Panc1 (cell line): ENCODE results near the gene RNASEH2A.

Experiments
- CTCF ChIP-seq: fragments of 450-650 bp; IDR thresholded peaks from 2 replicates; pipeline ENCODE4 v1.5.1; 2017; ENCODE audit warnings: mild to moderate bottlenecking
- POLR2AphosphoS5 ChIP-seq: IDR thresholded peaks from 2 replicates; pipeline ENCODE4 v1.6.1; 2012; ENCODE audit warnings: mild to moderate bottlenecking, low read depth, low read length, moderate library complexity
- REST ChIP-seq, 2 experiments: IDR thresholded peaks; 2 replicates each; pipeline ENCODE4 v1.6.1; 2011 to 2012; ENCODE audit warnings: low read depth in 2 of 2, control low read depth in 1 of 2, low read length in 1 of 2, mild to moderate bottlenecking in 1 of 2, moderate library complexity in 1 of 2; ENCODE audit not compliant: insufficient read depth in 1 of 2
- TCF7L2 ChIP-seq: IDR thresholded peaks from 2 replicates; pipeline ENCODE4 v1.6.1; 2011; ENCODE audit warnings: mild to moderate bottlenecking, low read depth, low read length, inconsistent platforms

GRCh38 chr19:12838182-12838885, 31.9 kb downstream of the RNASEH2A start, which contains the start of gene MAST1:
- TF ChIP-seq CTCF (peak; percentile 94), REST (IDR thresholded peaks at IDR 0.05; ENCODE audit: insufficient read depth in 1 of 2, low read depth in 2 of 2, low read length in 1 of 2) (no peak), POLR2AphosphoS5 (no peak), TCF7L2 (no peak)
